HepG2 (cell line): ENCODE measurements around the gene PCA3.

ENCODE experiments used
- ARNT ChIP-seq: fragments of 450-650 bp; IDR thresholded peaks from 2 replicates; pipeline ENCODE4 v1.6.1; 2017
- CBX5 ChIP-seq: sonication (generic); formaldehyde crosslinking; IDR thresholded peaks from 2 replicates; pipeline ENCODE4 v1.4.0; 2020; ENCODE audit warnings: missing genetic modification reagents, borderline replicate concordance
- CREM ChIP-seq, 2 experiments: sonication (generic) in 1 of 2; formaldehyde crosslinking in 1 of 2; IDR thresholded peaks; 2 replicates each; pipeline versions ENCODE4 v1.4.0 to v1.6.1; 2016 to 2020; ENCODE audit warnings: antibody characterized with exemption in 1 of 2, mild to moderate bottlenecking in 1 of 2, missing genetic modification reagents in 1 of 2
- CTCF ChIP-seq: sonication (generic); formaldehyde crosslinking; IDR thresholded peaks from 2 replicates; pipeline ENCODE4 v1.5.0; 2020; ENCODE audit warnings: mild to moderate bottlenecking, missing genetic modification reagents, moderate library complexity
- EED ChIP-seq: sonication (generic); formaldehyde crosslinking; IDR thresholded peaks from 2 replicates; pipeline ENCODE4 v1.5.0; 2020; ENCODE audit warnings: mild to moderate bottlenecking, missing genetic modification reagents
- MZF1 ChIP-seq: sonication (generic); formaldehyde crosslinking; IDR thresholded peaks from 2 replicates; pipeline ENCODE4 v1.8.1; 2023; ENCODE audit warnings: mild to moderate bottlenecking, missing genetic modification reagents, borderline replicate concordance
- POLR2A ChIP-seq, 2 experiments: IDR thresholded peaks; 2 replicates each; pipeline ENCODE4 v1.6.1; 2011; ENCODE audit warnings: low read depth in 2 of 2, low read length in 2 of 2, mild to moderate bottlenecking in 1 of 2, moderate library complexity in 1 of 2; ENCODE audit not compliant: insufficient read depth in 1 of 2
- SETDB1 ChIP-seq: sonication (generic); formaldehyde crosslinking; IDR thresholded peaks from 2 replicates; pipeline ENCODE4 v1.5.1; 2020; ENCODE audit warnings: missing genetic modification reagents, mild to moderate bottlenecking, borderline replicate concordance
- U2AF2 ChIP-seq: fragments of 200-400 bp; formaldehyde crosslinking; IDR thresholded peaks from 2 replicates; pipeline ENCODE4 v1.6.1; 2017; ENCODE audit warnings: low read depth, mild to moderate bottlenecking, low read length
- YEATS2 ChIP-seq: sonication (generic); formaldehyde crosslinking; IDR thresholded peaks from 2 replicates; pipeline ENCODE4 v1.4.0; 2020; ENCODE audit warnings: missing genetic modification reagents, borderline replicate concordance
- ZEB1 ChIP-seq: IDR thresholded peaks from 2 replicates; pipeline ENCODE4 v1.6.1; 2012; ENCODE audit warnings: mild to moderate bottlenecking, low read depth, inconsistent platforms; ENCODE audit not compliant: insufficient replicate concordance
- ZNF549 ChIP-seq: sonication (generic); formaldehyde crosslinking; IDR thresholded peaks from 2 replicates; pipeline ENCODE4 v1.5.0; 2020; ENCODE audit warnings: missing genetic modification reagents
- ZZZ3 ChIP-seq: sonication (generic); formaldehyde crosslinking; IDR thresholded peaks from 2 replicates; pipeline ENCODE4 v1.4.0; 2020; ENCODE audit warnings: missing genetic modification reagents, mild to moderate bottlenecking, borderline replicate concordance

- no peak for TF ChIP-seq SETDB1 (CRISPR knock-in tag)
- TF ChIP-seq ARNT: no peak
- no peak for TF ChIP-seq ZNF549 (CRISPR knock-in tag)
- no peak for TF ChIP-seq CTCF (CRISPR knock-in tag)
- no peak for TF ChIP-seq CBX5
- TF ChIP-seq MZF1 (CRISPR knock-in tag): no peak
- no peak for TF ChIP-seq CREM (IDR thresholded peaks at IDR 0.05)
- no peak for TF ChIP-seq CREM (CRISPR knock-in tag; IDR thresholded peaks at IDR 0.05)
- no peak for TF ChIP-seq POLR2A (IDR thresholded peaks at IDR 0.05; ENCODE audit: insufficient read depth in 1 of 2, low read depth in 2 of 2, low read length in 2 of 2)
- TF ChIP-seq YEATS2: no peak
- no peak for TF ChIP-seq ZEB1
- no peak for TF ChIP-seq U2AF2
- no peak for TF ChIP-seq EED (CRISPR knock-in tag)
- no peak for TF ChIP-seq ZZZ3
Observed at GRCh38 chr9:76799473-76799872, 35.2 kb downstream of the PCA3 start.
